Tibial nerve (tissue), 3 donors: ENCODE data around the gene TRPV4.

ENCODE experiments used
- POLR2A ChIP-seq, 2 donors: fragments of 450-650 bp; IDR thresholded peaks; one replicate each; pipeline ENCODE4 v1.6.1; 2017; ENCODE audit warnings: antibody characterized with exemption in 2 of 2, mild to moderate bottlenecking in 2 of 2, moderate library complexity in 2 of 2
- TF ChIP-seq, protein P1 (sequence below), 5 experiments: fragments of 200-600 bp in 3 of 5; fragments of 450-650 bp in 2 of 5; sonication (generic) in 3 of 5; IDR thresholded peaks; one replicate each; pipeline ENCODE4 v1.5.1; 2016 to 2019; ENCODE audit warnings: antibody characterized with exemption in 5 of 5, mild to moderate bottlenecking in 3 of 5, moderate library complexity in 2 of 5

DNA sequence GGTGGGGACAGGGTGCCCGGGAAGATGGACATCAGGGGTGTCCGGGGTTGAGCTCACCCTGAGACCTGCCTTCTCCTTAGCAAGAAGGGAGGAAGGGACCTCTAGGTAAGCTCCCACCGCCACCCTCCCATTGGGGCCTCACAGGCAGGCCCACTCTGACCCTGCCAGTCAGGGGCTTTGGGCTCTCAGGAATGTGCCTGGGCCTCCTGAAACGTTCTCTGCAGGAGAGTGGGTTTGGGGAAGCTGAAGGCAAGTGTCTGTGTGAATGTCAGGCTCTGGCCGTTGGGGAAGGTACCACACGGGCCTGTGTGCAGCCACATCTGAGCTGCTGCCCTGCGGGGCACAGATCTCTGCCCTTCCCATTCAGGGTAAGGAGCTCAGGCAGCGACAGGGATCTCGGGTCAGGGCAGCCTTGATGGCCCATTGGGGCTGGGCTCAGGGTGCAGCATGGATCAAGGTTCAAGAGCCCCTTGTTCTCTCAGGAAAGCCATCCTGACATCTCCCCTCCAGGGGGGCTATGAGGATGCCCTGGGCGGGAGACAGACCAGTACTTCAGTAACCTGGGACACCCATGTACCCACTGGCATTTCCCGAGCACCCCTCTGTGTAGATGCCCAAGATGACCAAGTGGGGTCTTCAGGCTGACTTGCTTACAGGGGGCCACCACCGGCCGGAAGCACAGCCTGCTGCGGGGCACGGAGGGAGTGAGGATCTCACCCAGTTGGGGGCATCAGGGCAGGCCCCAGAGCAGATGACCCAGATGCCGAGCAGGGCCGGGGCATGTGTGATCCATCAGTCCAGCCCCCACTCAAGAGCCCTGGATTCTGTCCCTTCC is 89.9 kb downstream of the TRPV4 start:
- TF ChIP-seq, protein P1, sequence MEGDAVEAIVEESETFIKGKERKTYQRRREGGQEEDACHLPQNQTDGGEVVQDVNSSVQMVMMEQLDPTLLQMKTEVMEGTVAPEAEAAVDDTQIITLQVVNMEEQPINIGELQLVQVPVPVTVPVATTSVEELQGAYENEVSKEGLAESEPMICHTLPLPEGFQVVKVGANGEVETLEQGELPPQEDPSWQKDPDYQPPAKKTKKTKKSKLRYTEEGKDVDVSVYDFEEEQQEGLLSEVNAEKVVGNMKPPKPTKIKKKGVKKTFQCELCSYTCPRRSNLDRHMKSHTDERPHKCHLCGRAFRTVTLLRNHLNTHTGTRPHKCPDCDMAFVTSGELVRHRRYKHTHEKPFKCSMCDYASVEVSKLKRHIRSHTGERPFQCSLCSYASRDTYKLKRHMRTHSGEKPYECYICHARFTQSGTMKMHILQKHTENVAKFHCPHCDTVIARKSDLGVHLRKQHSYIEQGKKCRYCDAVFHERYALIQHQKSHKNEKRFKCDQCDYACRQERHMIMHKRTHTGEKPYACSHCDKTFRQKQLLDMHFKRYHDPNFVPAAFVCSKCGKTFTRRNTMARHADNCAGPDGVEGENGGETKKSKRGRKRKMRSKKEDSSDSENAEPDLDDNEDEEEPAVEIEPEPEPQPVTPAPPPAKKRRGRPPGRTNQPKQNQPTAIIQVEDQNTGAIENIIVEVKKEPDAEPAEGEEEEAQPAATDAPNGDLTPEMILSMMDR (IDR thresholded peaks at IDR 0.05): no peak
- no peak for TF ChIP-seq POLR2A (IDR thresholded peaks at IDR 0.05)
